ENCODE data around the gene PDE6D. TPM values are rescaled to one million over a fixed set of nuclear protein-coding genes. Genes with fewer than 3 reads are reported as not detected.
A peak's percentile ranks its signal among the peaks of the same experiment; 100 is the strongest.

PDE6D gene
- total and polyA plus RNA-seq, 2 of the 13 experiments (the other 11 are each of a cell fraction or from before 2014, with no cell fraction given) = 14.1 to 23.2 TPM

DNA sequence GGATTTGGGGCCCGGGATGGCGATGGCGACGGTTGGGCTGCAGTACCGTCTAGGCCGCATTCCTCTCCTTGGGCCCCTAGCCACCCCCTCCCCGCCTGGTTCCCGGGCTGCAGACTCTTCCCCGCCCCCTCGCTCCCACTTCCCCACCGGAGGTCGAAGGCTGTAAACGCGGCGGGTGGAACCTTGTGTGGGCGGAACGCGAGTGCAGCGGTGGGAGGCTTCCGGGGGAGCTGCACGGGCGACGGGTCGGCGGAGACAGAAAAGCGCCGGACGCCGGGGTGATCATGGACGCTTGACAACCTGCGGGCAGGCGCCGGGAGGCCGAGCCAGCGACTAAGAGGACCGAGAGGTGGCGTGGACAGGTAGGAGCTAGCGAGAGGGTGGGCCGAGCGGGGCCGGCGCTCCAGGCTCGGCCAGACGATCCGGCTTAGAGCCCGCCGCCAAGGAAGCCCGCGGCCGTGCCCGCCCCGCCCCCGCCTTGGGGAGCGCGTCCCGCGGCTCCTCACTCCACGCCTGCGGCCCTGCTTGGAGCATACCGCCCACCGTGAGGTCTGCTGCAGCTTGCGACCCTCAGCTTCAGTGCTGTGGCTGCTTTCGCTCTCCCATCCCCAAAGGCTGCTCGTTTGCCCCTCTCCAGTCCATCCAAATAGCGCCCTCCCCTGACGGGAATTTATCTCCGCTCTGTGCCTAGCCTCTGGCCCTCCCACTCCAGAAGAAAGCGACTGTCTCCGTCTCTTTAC lies 5.3 kb upstream of the PDE6D start, which contains the start of gene COPS7B (continued):
- no peak for TF ChIP-seq TRIM22 (IDR thresholded peaks at IDR 0.05)
- no peak for TF ChIP-seq CENPX (CRISPR knock-in tag; IDR thresholded peaks at IDR 0.05)
- no peak for TF ChIP-seq SCMH1 (CRISPR knock-in tag; IDR thresholded peaks at IDR 0.05; ENCODE audit: borderline replicate concordance)
- TF ChIP-seq, protein P1, sequence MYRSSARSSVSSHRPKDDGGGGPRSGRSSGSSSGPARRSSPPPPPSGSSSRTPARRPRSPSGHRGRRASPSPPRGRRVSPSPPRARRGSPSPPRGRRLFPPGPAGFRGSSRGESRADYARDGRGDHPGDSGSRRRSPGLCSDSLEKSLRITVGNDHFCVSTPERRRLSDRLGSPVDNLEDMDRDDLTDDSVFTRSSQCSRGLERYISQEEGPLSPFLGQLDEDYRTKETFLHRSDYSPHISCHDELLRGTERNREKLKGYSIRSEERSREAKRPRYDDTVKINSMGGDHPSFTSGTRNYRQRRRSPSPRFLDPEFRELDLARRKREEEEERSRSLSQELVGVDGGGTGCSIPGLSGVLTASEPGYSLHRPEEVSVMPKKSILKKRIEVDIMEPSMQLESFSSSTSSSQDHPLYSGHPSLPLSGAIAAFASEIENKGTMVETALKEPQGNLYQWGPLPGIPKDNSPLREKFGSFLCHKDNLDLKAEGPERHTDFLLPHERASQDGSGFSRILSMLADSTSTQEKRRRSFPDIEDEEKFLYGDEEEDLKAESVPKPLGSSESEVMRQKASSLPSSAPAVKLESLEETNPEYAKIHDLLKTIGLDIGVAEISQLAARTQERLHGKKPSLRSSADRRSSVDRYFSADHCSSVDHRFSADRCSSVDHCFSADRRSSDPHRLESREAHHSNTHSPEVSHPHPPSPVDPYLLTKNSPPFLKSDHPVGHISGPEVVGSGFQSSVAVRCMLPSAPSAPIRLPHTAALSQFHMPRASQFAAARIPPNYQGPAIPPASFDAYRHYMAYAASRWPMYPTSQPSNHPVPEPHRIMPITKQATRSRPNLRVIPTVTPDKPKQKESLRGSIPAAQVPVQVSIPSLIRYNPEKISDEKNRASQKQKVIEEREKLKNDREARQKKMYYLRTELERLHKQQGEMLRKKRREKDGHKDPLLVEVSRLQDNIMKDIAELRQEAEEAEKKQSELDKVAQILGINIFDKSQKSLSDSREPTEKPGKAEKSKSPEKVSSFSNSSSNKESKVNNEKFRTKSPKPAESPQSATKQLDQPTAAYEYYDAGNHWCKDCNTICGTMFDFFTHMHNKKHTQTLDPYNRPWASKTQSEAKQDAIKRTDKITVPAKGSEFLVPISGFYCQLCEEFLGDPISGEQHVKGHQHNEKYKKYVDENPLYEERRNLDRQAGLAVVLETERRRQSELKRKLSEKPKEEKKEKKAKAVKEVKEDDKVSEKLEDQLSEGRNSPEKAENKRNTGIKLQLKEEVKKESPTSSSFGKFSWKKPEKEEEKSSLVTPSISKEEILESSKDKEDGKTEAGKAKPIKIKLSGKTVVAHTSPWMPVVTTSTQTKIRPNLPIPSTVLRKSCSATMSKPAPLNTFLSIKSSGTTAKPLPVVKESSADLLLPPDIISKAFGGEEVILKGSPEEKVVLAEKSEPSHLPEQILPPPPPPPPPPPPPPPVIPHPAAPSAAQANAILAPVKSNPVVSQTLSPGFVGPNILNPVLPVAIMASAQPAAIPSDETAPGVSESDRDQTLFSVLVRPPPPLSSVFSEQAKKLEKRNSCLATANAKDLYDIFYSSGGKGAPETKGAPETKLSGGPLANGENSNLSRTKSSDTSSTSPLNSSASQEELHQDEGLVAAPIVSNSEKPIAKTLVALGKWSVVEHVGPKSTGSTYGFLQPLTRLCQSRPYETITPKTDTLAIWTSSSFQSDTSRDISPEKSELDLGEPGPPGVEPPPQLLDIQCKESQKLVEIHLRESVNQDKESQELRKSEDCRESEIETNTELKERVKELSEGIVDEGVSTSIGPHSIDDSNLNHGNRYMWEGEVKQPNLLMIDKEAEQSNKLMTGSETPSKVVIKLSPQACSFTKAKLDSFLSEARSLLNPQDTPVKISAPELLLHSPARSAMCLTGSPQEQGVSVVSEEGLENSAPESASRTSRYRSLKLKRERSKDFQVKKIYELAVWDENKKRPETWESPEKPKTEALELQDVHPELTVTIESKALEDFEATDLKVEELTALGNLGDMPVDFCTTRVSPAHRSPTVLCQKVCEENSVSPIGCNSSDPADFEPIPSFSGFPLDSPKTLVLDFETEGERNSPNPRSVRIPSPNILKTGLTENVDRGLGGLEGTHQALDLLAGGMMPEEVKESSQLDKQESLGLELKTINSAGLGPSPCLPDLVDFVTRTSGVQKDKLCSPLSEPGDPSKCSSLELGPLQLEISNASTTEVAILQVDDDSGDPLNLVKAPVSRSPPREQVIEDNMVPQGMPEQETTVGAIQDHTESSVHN (CRISPR knock-in tag; IDR thresholded peaks at IDR 0.05) = no peak
- 0 out of 2 replicates have a peak, but pooled peaks have one; percentile 47 for TF ChIP-seq ZNF329 (CRISPR knock-in tag; IDR thresholded peaks at IDR 0.05; ENCODE audit: low read depth)
- TF ChIP-seq ELF1 (CRISPR knock-in tag; IDR thresholded peaks at IDR 0.05) = peak; percentile 89
- TF ChIP-seq ZNF672 (CRISPR knock-in tag; IDR thresholded peaks at IDR 0.05) = no peak
- peak; percentile 60; the same call in 1 of the 2 replicates for TF ChIP-seq ZSCAN29 (CRISPR knock-in tag; conservative IDR thresholded peaks at IDR 0.05)
- TF ChIP-seq PHF8 (CRISPR knock-in tag; IDR thresholded peaks at IDR 0.05) = peak; percentile 96
- 0 out of 2 replicates have a peak, but pooled peaks have one; percentile 45 for TF ChIP-seq ZNF24 (IDR thresholded peaks at IDR 0.05)
- TF ChIP-seq ZBTB44 (CRISPR knock-in tag; IDR thresholded peaks at IDR 0.05) = peak; percentile 91; the same call in 1 of the 2 replicates
- TF ChIP-seq DMAP1 (CRISPR knock-in tag; IDR thresholded peaks at IDR 0.05) = peak; percentile 98
- TF ChIP-seq FOXK2 (IDR thresholded peaks at IDR 0.05) = peak; percentile 64
- 0 out of 2 replicates have a peak, but pooled peaks have one; percentile 79 for TF ChIP-seq ZNF337 (CRISPR knock-in tag; IDR thresholded peaks at IDR 0.05; ENCODE audit: borderline replicate concordance, low read depth)
- TF ChIP-seq ZNF451 (CRISPR knock-in tag; IDR thresholded peaks at IDR 0.05) = peak; percentile 94
- TF ChIP-seq, protein P2, sequence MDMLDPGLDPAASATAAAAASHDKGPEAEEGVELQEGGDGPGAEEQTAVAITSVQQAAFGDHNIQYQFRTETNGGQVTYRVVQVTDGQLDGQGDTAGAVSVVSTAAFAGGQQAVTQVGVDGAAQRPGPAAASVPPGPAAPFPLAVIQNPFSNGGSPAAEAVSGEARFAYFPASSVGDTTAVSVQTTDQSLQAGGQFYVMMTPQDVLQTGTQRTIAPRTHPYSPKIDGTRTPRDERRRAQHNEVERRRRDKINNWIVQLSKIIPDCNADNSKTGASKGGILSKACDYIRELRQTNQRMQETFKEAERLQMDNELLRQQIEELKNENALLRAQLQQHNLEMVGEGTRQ (IDR thresholded peaks at IDR 0.05; ENCODE audit: low read depth, low read length) = no peak
- TF ChIP-seq, protein P2 (CRISPR knock-in tag; IDR thresholded peaks at IDR 0.05; ENCODE audit: borderline replicate concordance) = peak; percentile 59; the same call in 1 of the 2 replicates
